Neuronal stem cell (in vitro differentiated cells): Measurements from ENCODE around the gene ADAMTS14.
A peak's percentile ranks its signal among the peaks of the same experiment; 100 is the strongest.

Experiments
- DNase-seq: peaks from one replicate; pipeline ENCODE4 v3.0.0-alpha.2; 2013; ENCODE audit warnings: low spot score
- H2AFZ ChIP-seq: one replicate; pipeline ENCODE4 v1.6.1; 2013; ENCODE audit warnings: mild to moderate bottlenecking, low read length, inconsistent platforms
- H2AK5ac ChIP-seq: 2 replicates; pipeline ENCODE4 v1.6.1; 2013; ENCODE audit warnings: low read depth, mild to moderate bottlenecking, inconsistent platforms, low read length, moderate library complexity, mixed read lengths
- H2BK120ac ChIP-seq: 2 replicates; pipeline ENCODE4 v1.6.1; 2013; ENCODE audit warnings: low read depth, mild to moderate bottlenecking, inconsistent platforms, low read length, moderate library complexity, mixed read lengths
- H2BK12ac ChIP-seq: one replicate; pipeline ENCODE4 v1.6.1; 2013; ENCODE audit warnings: low read length, inconsistent platforms
- H2BK15ac ChIP-seq: 2 replicates; pipeline ENCODE4 v1.6.1; 2013; ENCODE audit warnings: mild to moderate bottlenecking, low read length, inconsistent platforms, mixed read lengths
- H2BK5ac ChIP-seq: one replicate; pipeline ENCODE4 v1.6.1; 2013; ENCODE audit warnings: inconsistent platforms, mild to moderate bottlenecking, low read length, moderate library complexity
- H3K14ac ChIP-seq: one replicate; pipeline ENCODE4 v1.6.1; 2013; ENCODE audit warnings: low read length, inconsistent platforms
- H3K18ac ChIP-seq: 2 replicates; pipeline ENCODE4 v1.6.1; 2013; ENCODE audit warnings: low read length, inconsistent platforms
- H3K23ac ChIP-seq: 2 replicates; pipeline ENCODE4 v1.6.1; 2013; ENCODE audit warnings: low read depth, mild to moderate bottlenecking, mixed read lengths, low read length, inconsistent platforms; ENCODE audit not compliant: poor library complexity
- H3K27ac ChIP-seq: replicated peaks from 3 replicates; pipeline ENCODE4 v1.5.1; 2013; ENCODE audit warnings: low read length, inconsistent platforms
- H3K27me3 ChIP-seq, 3 experiments: 2 replicates each; pipeline ENCODE4 v1.6.1; 2013; ENCODE audit warnings: low read length in 3 of 3, mild to moderate bottlenecking in 2 of 3, inconsistent platforms in 1 of 3, low read depth in 1 of 3, mixed read lengths in 1 of 3, moderate library complexity in 1 of 3; ENCODE audit not compliant: control insufficient read depth in 3 of 3, insufficient read depth in 3 of 3
- H3K36me3 ChIP-seq, 2 donors: replicated peaks in 1 of 2; 2 replicates each; pipeline ENCODE4 v1.6.1; 2013; ENCODE audit warnings: low read length in 2 of 2; ENCODE audit not compliant: control insufficient read depth in 2 of 2, insufficient read depth in 2 of 2
- H3K4ac ChIP-seq: 2 replicates; pipeline ENCODE4 v1.6.1; 2013; ENCODE audit warnings: inconsistent platforms, mild to moderate bottlenecking, low read length, moderate library complexity
- H3K4me1 ChIP-seq, 2 donors: 1 replicate in 1 of 2; 2 replicates in 1 of 2; pipeline ENCODE4 v1.6.1; 2013; ENCODE audit warnings: low read length in 2 of 2, low read depth in 1 of 2; ENCODE audit not compliant: control insufficient read depth in 2 of 2, insufficient read depth in 1 of 2
- H3K4me2 ChIP-seq: one replicate; pipeline ENCODE4 v1.6.1; 2013; ENCODE audit warnings: mild to moderate bottlenecking, low read length, inconsistent platforms; ENCODE audit not compliant: insufficient read depth, poor library complexity, severe bottlenecking
- H3K4me3 ChIP-seq, 2 donors: 2 replicates each; pipeline ENCODE4 v1.5.1; 2013; ENCODE audit warnings: low read length in 2 of 2, mild to moderate bottlenecking in 2 of 2, inconsistent platforms in 1 of 2, moderate library complexity in 1 of 2
- H3K79me1 ChIP-seq: one replicate; pipeline ENCODE4 v1.6.1; 2013; ENCODE audit warnings: low read depth, mild to moderate bottlenecking, inconsistent platforms, low read length, moderate library complexity
- H3K9ac ChIP-seq: one replicate; pipeline ENCODE4 v1.6.1; 2013; ENCODE audit warnings: mild to moderate bottlenecking, low read depth, low read length, inconsistent platforms; ENCODE audit not compliant: poor library complexity
- H3K9me3 ChIP-seq, 2 donors: replicated peaks in 1 of 2; 2 replicates each; pipeline versions ENCODE3 to v1.6.1; 2013; ENCODE audit warnings: low read length in 2 of 2, mild to moderate bottlenecking in 2 of 2, inconsistent platforms in 1 of 2, low read depth in 1 of 2, mixed read lengths in 1 of 2, moderate library complexity in 1 of 2; ENCODE audit not compliant: control insufficient read depth in 2 of 2, insufficient read depth in 1 of 2
- H4K8ac ChIP-seq: one replicate; pipeline ENCODE4 v1.6.1; 2013; ENCODE audit warnings: low read depth, mild to moderate bottlenecking, inconsistent platforms, low read length, moderate library complexity
- H4K91ac ChIP-seq: one replicate; pipeline ENCODE4 v1.6.1; 2013; ENCODE audit warnings: low read length, low read depth, mild to moderate bottlenecking, inconsistent platforms; ENCODE audit not compliant: poor library complexity
- WGBS, 2 donors: extraction: QIAGEN DNeasy Blood & Tissue Kit; methylation state at CpG; one replicate each; pipeline ENCODE4 v1.1.7; 2013; ENCODE audit warnings: missing lambda C conversion rate in 2 of 2, mixed read lengths in 1 of 2; ENCODE audit not compliant: insufficient read length in 2 of 2, insufficient replicate concordance in 1 of 2; ENCODE audit errors: extremely low coverage in 2 of 2; 5-methylcytosine and 5-hydroxymethylcytosine counted together

Gene ADAMTS14

DNA sequence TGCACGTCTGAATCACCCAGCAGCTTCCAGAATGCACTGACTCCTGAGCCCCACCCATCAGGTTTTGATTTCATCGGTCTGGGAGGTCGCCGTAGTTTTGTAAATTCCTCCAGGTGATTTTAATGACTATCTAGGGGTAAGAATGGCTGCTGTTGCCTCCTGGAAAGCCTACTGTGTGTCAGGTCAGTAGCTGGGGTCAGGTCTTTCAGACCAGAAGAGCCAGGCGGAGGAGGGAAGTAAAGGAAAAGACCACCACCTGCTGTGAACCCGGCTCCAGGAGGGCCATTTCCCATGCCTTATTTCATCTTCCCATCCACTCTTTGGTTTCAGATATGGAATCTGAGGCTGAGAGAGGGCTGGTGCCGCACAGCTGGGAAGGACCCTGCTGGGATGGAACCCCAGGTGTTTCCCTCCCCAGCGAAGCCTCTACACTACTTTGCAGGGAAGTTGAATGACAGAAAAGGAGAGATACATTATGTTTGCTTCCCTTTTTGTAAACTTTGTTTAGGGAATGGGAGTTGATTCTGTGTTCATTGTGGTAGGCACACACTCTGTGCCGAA lies 19.8 kb downstream of the ADAMTS14 start:
- no CpG with 5 or more reads among the region's 9 CpGs for WGBS, 2 donors
- DNase-seq = no peak
- Histone ChIP-seq H3K14ac (no peak overlapping the region), H3K79me1 (no peaks in the 10 kb centered on the region), H3K4ac (no peak overlapping the region), H2BK15ac (no peak overlapping the region), H3K18ac (no peak overlapping the region), H3K4me1 (peaks cover 0 to 13% of the 10 kb centered on the region in 2 donors), H2BK120ac (no peak overlapping the region), H2BK5ac (no peak overlapping the region), H2AFZ (no peak overlapping the region), H3K9ac (no peak overlapping the region), H3K36me3 (no peaks in the 10 kb centered on the region), H3K9me3 (no peaks in the 10 kb centered on the region), H3K27me3 (peaks cover 0 to 12% (median 0%) of the 10 kb centered on the region in 3 experiments), H4K91ac (no peak overlapping the region), H3K4me3 (no peak overlapping the region), H3K4me2 (no peak overlapping the region), H2AK5ac (no peak overlapping the region), H4K8ac (no peak overlapping the region), H3K23ac (no peak overlapping the region), H2BK12ac (no peak overlapping the region), H3K27ac (no peak overlapping the region)

DNA sequence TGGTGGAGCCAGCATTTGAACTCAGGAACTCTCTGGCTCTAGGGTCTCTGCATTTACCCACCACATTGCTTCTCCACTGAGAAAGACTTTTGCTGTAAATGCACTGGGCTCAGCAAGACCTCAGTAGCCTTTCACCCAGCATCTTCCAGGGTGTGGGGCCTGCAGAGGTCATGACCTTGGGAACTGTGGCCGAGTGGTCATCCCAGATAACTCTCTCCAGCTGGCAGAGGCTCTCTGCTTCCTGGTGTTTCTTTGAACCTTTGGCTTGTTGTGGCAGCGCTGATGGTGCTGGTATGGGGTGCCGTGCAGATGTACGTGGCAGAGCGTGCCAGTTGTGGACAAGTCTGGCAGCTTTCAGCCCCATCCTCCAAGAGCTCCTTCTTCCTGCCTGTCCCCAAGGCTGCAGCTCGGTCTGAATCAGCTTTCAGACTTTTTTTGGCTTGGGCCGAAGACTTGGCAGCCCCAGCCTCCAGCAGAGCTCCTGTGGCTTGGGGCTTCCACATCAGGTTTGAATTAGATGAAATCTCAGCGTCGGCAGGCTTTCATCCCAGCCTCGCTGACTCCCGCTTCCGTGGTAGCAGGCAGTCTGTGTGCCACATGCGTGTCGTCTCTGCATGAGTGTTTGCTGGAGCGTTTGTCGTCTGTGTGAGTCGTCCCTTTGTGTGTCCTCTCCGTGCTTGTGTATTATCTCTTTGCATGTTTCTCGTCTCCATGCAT lies 21.5 kb downstream of the ADAMTS14 start:
- Histone ChIP-seq H3K23ac (no peak overlapping the region), H3K4me3 (no peak overlapping the region), H3K79me1 (no peaks in the 10 kb centered on the region), H3K4me2 (no peak overlapping the region), H2BK120ac (no peak overlapping the region), H3K4me1 (peaks cover 0 to 13% of the 10 kb centered on the region in 2 donors), H2BK12ac (no peak overlapping the region), H2BK15ac (no peak overlapping the region), H4K8ac (no peak overlapping the region), H3K4ac (no peak overlapping the region), H3K9ac (no peak overlapping the region), H2BK5ac (peak overlapping the region; percentile 10), H3K18ac (peak overlapping the region; percentile 5), H3K27me3 (peaks cover 0 to 15% (median 0%) of the 10 kb centered on the region in 3 experiments), H4K91ac (no peak overlapping the region), H3K27ac (no peak overlapping the region), H3K14ac (no peak overlapping the region), H3K9me3 (no peaks in the 10 kb centered on the region), H2AFZ (no peak overlapping the region), H3K36me3 (no peaks in the 10 kb centered on the region), H2AK5ac (peak overlapping the region; percentile 57)
- DNase-seq = no peak
- WGBS, 2 donors = no CpG with 5 or more reads among the region's 19 CpGs

DNA sequence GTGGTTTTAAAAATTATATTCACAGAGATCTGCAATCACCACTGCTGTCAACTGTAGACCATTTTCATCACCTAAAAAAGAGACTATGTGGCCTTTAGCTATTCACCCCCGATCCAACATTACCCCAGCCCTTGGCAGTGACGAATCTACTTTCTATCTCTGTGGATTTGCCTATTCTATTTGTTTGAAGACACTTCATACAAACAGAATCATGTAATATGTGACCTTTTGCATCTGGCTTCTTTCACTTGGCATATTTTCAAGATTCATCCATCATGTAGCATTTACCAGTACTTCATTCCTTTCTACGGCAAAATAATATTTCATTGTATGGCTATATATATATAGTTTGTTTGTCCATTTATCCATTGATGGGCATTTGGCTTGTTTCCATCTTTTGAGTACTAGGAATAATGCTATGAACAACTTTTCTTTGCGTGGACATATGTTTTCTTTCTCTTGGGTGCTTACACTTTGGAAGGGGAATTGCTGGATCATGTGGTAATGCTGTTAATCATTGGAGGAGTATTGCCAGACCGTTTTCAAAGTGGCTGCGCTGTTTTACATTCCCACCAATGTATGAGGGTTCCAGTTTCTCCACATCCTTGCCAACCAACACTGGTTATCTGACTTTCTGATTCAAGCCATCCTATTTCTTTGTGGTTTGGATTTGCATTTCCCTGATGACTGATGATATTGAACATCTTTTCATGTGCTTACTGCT lies 22.3 kb downstream of the ADAMTS14 start:
- DNase-seq = no peak
- Histone ChIP-seq H3K36me3 (no peaks in the 10 kb centered on the region), H3K9me3 (no peaks in the 10 kb centered on the region), H3K23ac (no peak overlapping the region), H3K79me1 (no peaks in the 10 kb centered on the region), H3K9ac (no peak overlapping the region), H2AK5ac (no peak overlapping the region), H3K4me3 (no peak overlapping the region), H3K4me2 (no peak overlapping the region), H3K4me1 (peaks cover 0 to 13% of the 10 kb centered on the region in 2 donors), H3K4ac (no peak overlapping the region), H2BK5ac (no peak overlapping the region), H4K91ac (no peak overlapping the region), H2BK15ac (no peak overlapping the region), H2AFZ (no peak overlapping the region), H3K14ac (no peak overlapping the region), H4K8ac (no peak overlapping the region), H3K27me3 (peaks cover 0 to 15% (median 0%) of the 10 kb centered on the region in 3 experiments), H2BK12ac (no peak overlapping the region), H3K18ac (no peak overlapping the region), H3K27ac (no peak overlapping the region), H2BK120ac (no peak overlapping the region)
- no CpG with 5 or more reads among the region's 6 CpGs for WGBS, 2 donors
